ENCODE measurements around the gene PRRT1B. TPM values are rescaled to one million over a fixed set of nuclear protein-coding genes. Genes with fewer than 3 reads are reported as not detected.

Gene PRRT1B
- total and polyA plus RNA-seq, 2 donors from 2014 or later = 1.0 TPM; not detected in 1

DNA sequence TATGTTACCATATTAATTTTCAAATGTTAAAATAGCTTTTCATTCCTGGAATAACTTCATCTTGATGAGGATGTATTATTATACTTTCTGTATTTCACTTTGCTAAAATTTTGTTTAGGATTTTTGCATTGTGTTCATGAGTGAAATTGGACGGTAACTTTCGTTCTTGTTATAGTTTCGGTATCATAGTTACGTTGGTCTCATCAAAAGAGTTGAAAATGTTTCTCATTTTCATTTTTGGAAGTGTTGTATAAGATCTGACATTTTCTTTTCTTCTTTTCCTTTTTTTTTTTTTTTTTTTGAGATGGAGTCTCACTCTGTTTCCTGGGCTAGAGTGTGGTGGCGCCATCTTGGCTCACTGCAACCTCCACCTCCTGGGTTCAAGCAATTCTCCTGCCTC, 20.0 kb downstream of the PRRT1B start:
- no peak overlapping the region for H3K4me3 ChIP-seq (ENCODE audit: low read length in 3 of 3)
- TF ChIP-seq, protein P1, sequence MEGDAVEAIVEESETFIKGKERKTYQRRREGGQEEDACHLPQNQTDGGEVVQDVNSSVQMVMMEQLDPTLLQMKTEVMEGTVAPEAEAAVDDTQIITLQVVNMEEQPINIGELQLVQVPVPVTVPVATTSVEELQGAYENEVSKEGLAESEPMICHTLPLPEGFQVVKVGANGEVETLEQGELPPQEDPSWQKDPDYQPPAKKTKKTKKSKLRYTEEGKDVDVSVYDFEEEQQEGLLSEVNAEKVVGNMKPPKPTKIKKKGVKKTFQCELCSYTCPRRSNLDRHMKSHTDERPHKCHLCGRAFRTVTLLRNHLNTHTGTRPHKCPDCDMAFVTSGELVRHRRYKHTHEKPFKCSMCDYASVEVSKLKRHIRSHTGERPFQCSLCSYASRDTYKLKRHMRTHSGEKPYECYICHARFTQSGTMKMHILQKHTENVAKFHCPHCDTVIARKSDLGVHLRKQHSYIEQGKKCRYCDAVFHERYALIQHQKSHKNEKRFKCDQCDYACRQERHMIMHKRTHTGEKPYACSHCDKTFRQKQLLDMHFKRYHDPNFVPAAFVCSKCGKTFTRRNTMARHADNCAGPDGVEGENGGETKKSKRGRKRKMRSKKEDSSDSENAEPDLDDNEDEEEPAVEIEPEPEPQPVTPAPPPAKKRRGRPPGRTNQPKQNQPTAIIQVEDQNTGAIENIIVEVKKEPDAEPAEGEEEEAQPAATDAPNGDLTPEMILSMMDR (IDR thresholded peaks at IDR 0.05; ENCODE audit: borderline replicate concordance, extremely low read depth, insufficient read depth) = no peak
- H3K36me3 ChIP-seq (ENCODE audit: control insufficient read depth in 2 of 3, insufficient read depth in 3 of 3, low read length in 3 of 3) = no peaks in the 10 kb centered on the region
- FAIRE-seq (no peak), DNase-seq (no peak)
- H3K9ac ChIP-seq (ENCODE audit: low read length in 3 of 3) = no peak overlapping the region
- H3K9me3 ChIP-seq (ENCODE audit: control insufficient read depth in 2 of 3, insufficient read depth in 1 of 3, low read length in 3 of 3) = peaks cover 0 to 5% (median 0%) of the 10 kb centered on the region in 3 donors
- H3K27ac ChIP-seq (ENCODE audit: low read depth in 2 of 2, low read length in 2 of 2) = no peak overlapping the region
- intact Hi-C loops (cut with DNase I) = no loop called here
- H3K27me3 ChIP-seq (ENCODE audit: control insufficient read depth, insufficient read depth, low read length) = no peaks in the 10 kb centered on the region
- no peaks in the 10 kb centered on the region for H3K4me1 ChIP-seq (ENCODE audit: control insufficient read depth in 2 of 3, insufficient read depth in 2 of 3, low read depth in 1 of 3, low read length in 3 of 3)

DNA sequence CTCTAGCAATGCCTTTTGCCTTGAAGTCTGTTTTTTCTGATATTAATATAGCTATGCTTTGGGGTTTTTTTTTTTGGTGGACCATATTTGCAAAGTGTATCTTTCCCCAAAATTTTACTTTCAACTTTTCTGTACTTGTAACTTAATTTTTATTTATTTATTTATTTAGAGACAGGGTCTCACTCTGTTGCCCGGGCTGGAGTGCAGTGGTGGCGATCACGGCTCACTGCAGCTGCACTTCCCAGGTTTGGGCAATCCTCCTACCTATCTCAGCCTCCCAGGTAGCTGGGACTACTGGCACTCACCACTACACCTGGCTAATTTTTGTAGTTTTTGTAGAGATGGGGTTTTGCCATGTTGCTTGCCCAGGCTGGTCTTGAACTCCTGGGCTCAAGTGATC, 20.8 kb downstream of the PRRT1B start:
- Histone ChIP-seq H3K4me3 (ENCODE audit: low read length in 3 of 3) (no peak overlapping the region), H3K9ac (ENCODE audit: low read length in 3 of 3) (no peak overlapping the region), H3K4me1 (ENCODE audit: control insufficient read depth in 2 of 3, insufficient read depth in 2 of 3, low read depth in 1 of 3, low read length in 3 of 3) (no peaks in the 10 kb centered on the region), H3K27ac (ENCODE audit: low read depth in 2 of 2, low read length in 2 of 2) (no peak overlapping the region), H3K36me3 (ENCODE audit: control insufficient read depth in 2 of 3, insufficient read depth in 3 of 3, low read length in 3 of 3) (no peaks in the 10 kb centered on the region), H3K9me3 (ENCODE audit: control insufficient read depth in 2 of 3, insufficient read depth in 1 of 3, low read length in 3 of 3) (peaks cover 0 to 5% (median 0%) of the 10 kb centered on the region in 3 donors), H3K27me3 (ENCODE audit: control insufficient read depth, insufficient read depth, low read length) (no peaks in the 10 kb centered on the region)
- DNase-seq = no peak
- TF ChIP-seq, protein P1 (IDR thresholded peaks at IDR 0.05; ENCODE audit: borderline replicate concordance, extremely low read depth, insufficient read depth) = no peak
- intact Hi-C loops (cut with DNase I) = no loop called here
- FAIRE-seq = no peak

DNA sequence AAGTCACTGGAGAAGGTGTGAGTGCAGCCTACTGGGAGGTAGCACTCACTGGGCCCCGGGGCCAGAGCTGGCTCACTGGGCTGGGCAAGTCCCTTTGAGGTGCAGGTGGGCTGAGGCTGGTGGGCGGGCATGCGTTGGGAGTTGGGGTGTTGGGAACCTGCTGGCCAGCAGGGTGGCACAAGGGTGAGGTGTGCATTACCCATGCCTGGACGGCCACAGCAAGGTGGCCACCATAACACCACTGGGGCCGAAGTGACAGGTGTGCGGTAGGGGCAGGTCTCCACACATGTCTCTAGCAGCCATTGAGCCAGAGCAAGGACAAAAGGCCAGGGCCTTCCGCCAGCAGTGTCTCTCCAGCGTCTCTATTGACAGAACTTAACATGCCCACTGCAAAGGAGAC, 22.6 kb downstream of the PRRT1B start:
- Histone ChIP-seq H3K9me3 (ENCODE audit: control insufficient read depth in 2 of 3, insufficient read depth in 1 of 3, low read length in 3 of 3) (no peaks in the 10 kb centered on the region), H3K9ac (ENCODE audit: low read length in 3 of 3) (no peak overlapping the region), H3K27ac (ENCODE audit: low read depth in 2 of 2, low read length in 2 of 2) (no peak overlapping the region), H3K4me1 (ENCODE audit: control insufficient read depth in 2 of 3, insufficient read depth in 2 of 3, low read depth in 1 of 3, low read length in 3 of 3) (no peaks in the 10 kb centered on the region), H3K36me3 (ENCODE audit: control insufficient read depth in 2 of 3, insufficient read depth in 3 of 3, low read length in 3 of 3) (peaks cover 0 to 4% (median 0%) of the 10 kb centered on the region in 3 donors), H3K4me3 (ENCODE audit: low read length in 3 of 3) (no peak overlapping the region), H3K27me3 (ENCODE audit: control insufficient read depth, insufficient read depth, low read length) (no peaks in the 10 kb centered on the region)
- peak in 1 of 5 donors; percentile 68 for DNase-seq
- TF ChIP-seq, protein P1 (IDR thresholded peaks at IDR 0.05; ENCODE audit: borderline replicate concordance, extremely low read depth, insufficient read depth) = no peak
- intact Hi-C loops (cut with DNase I) = no loop called here
- FAIRE-seq = no peak

Measured in kidney (tissue), 14 donors.